Loucy (cell line): ENCODE data around the gene PHC3.

ENCODE experiments used
- H2AFZ ChIP-seq: fragments of 200-600 bp; sonication (generic); 2 replicates; pipeline ENCODE4 v1.6.0; 2016; ENCODE audit warnings: antibody characterized with exemption, mild to moderate bottlenecking, low read length, moderate library complexity
- H3F3A ChIP-seq: fragments of 200-600 bp; 2 replicates; pipeline ENCODE4 v1.6.0; 2016; ENCODE audit warnings: antibody characterized with exemption, low read depth, mild to moderate bottlenecking
- H3K27me3 ChIP-seq: fragments of 200-600 bp; sonication (generic); 2 replicates; pipeline ENCODE4 v1.6.1; 2014; ENCODE audit warnings: low read length, mild to moderate bottlenecking; ENCODE audit not compliant: insufficient read depth, poor library complexity, severe bottlenecking
- H3K36me3 ChIP-seq: fragments of 200-600 bp; sonication (generic); 2 replicates; pipeline ENCODE4 v1.6.1; 2016; ENCODE audit warnings: low read length; ENCODE audit not compliant: insufficient read depth
- H3K4me1 ChIP-seq: fragments of 200-600 bp; sonication (generic); 2 replicates; pipeline ENCODE4 v1.5.1; 2014; ENCODE audit warnings: low read length, mild to moderate bottlenecking; ENCODE audit not compliant: insufficient read depth, poor library complexity, severe bottlenecking
- H3K4me2 ChIP-seq: fragments of 200-600 bp; sonication (generic); 2 replicates; pipeline ENCODE4 v1.6.0; 2014; ENCODE audit warnings: antibody characterized with exemption, low read length, low read depth, mild to moderate bottlenecking; ENCODE audit not compliant: poor library complexity, severe bottlenecking
- H3K4me3 ChIP-seq: fragments of 200-600 bp; sonication (generic); 2 replicates; pipeline ENCODE4 v1.5.1; 2014; ENCODE audit warnings: low read length, mild to moderate bottlenecking, mixed read lengths; ENCODE audit not compliant: poor library complexity, severe bottlenecking
- H3K79me2 ChIP-seq: fragments of 200-600 bp; sonication (generic); 2 replicates; pipeline ENCODE4 v1.6.1; 2014; ENCODE audit warnings: low read length; ENCODE audit not compliant: insufficient read depth
- H3K9ac ChIP-seq: fragments of 200-600 bp; sonication (generic); 2 replicates; pipeline ENCODE4 v1.6.0; 2014; ENCODE audit warnings: mild to moderate bottlenecking, low read depth, low read length, moderate library complexity; ENCODE audit not compliant: poor library complexity, severe bottlenecking
- H3K9me2 ChIP-seq: fragments of 200-600 bp; sonication (generic); replicated peaks from 2 replicates; pipeline ENCODE4 v1.6.1; 2016; ENCODE audit warnings: low read depth, low read length, mixed read lengths
- H3K9me3 ChIP-seq: fragments of 200-600 bp; sonication (generic); 2 replicates; pipeline ENCODE4 v1.6.1; 2014; ENCODE audit warnings: mild to moderate bottlenecking, antibody characterized with exemption, low read length, low read depth; ENCODE audit not compliant: insufficient read depth
- H4K20me1 ChIP-seq: fragments of 200-600 bp; sonication (generic); 2 replicates; pipeline ENCODE4 v1.6.0; 2014; ENCODE audit warnings: antibody characterized with exemption, low read length, mild to moderate bottlenecking; ENCODE audit not compliant: insufficient read depth, poor library complexity, severe bottlenecking
- CTCF ChIP-seq: fragments of 200-600 bp; sonication (generic); conservative IDR thresholded peaks from 2 replicates; pipeline ENCODE4 v1.5.1; 2014; ENCODE audit warnings: mild to moderate bottlenecking, antibody characterized with exemption, low read length
- EZH2phosphoT487 ChIP-seq: fragments of 200-600 bp; IDR thresholded peaks from 2 replicates; pipeline ENCODE4 v1.6.1; 2018; ENCODE audit warnings: antibody characterized with exemption, mild to moderate bottlenecking, moderate library complexity, borderline replicate concordance

The PHC3 gene

DNA sequence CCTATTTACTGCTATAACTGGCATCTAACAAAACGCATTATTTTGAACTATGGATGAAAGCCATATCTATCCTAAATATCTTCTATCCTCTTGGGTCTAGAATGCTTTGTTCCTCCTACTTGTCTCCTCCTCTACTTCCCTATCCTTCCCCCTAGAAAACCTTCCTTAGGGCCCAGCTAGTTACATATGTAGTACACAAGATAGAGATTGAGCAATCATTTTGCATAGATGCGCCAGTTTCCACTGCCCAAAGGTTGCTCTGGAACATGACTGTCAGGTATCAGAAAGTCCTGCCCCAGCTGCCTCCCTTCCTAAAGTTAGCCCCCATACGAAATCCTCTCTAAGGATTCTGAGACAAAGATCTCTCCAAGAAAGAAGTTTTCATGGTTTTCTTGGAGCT, 88.6 kb downstream of the PHC3 start:
- H3K36me3 ChIP-seq: peaks cover 74% of the 10 kb centered on the region
- H4K20me1 ChIP-seq: no peaks in the 10 kb centered on the region
- H2AFZ ChIP-seq: no peak overlapping the region
- H3K9ac ChIP-seq: no peak overlapping the region
- H3K4me2 ChIP-seq: no peak overlapping the region
- no peaks in the 10 kb centered on the region for H3K9me3 ChIP-seq
- no peaks in the 10 kb centered on the region for H3K79me2 ChIP-seq
- no peaks in the 10 kb centered on the region for H3K9me2 ChIP-seq
- no peak for TF ChIP-seq EZH2phosphoT487
- no peak for TF ChIP-seq CTCF
- H3K27me3 ChIP-seq: no peaks in the 10 kb centered on the region
- no peaks in the 10 kb centered on the region for H3K4me1 ChIP-seq
- no peak overlapping the region for H3K4me3 ChIP-seq
- no peaks in the 10 kb centered on the region for H3F3A ChIP-seq

- Histone ChIP-seq H3F3A (no peaks in the 10 kb centered on the region), H3K9me3 (no peaks in the 10 kb centered on the region), H3K36me3 (peaks cover 63% of the 10 kb centered on the region), H2AFZ (no peak overlapping the region), H3K9me2 (no peaks in the 10 kb centered on the region), H3K9ac (no peak overlapping the region), H3K79me2 (no peaks in the 10 kb centered on the region), H3K4me1 (no peaks in the 10 kb centered on the region), H3K4me2 (no peak overlapping the region), H4K20me1 (no peaks in the 10 kb centered on the region), H3K27me3 (no peaks in the 10 kb centered on the region), H3K4me3 (no peak overlapping the region)
- TF ChIP-seq CTCF: no peak
Observed at GRCh38 chr3:170090601-170090981, 90.9 kb downstream of the PHC3 start.

GRCh38 chr3:170089862-170090600, 91.5 kb downstream of the PHC3 start:
- Histone ChIP-seq H3K4me1 (no peaks in the 10 kb centered on the region), H3K4me2 (no peak overlapping the region), H3K9ac (no peak overlapping the region), H3K9me3 (no peaks in the 10 kb centered on the region), H2AFZ (no peak overlapping the region), H3K27me3 (no peaks in the 10 kb centered on the region), H3K79me2 (no peaks in the 10 kb centered on the region), H3F3A (no peaks in the 10 kb centered on the region), H4K20me1 (no peaks in the 10 kb centered on the region), H3K9me2 (no peaks in the 10 kb centered on the region), H3K4me3 (no peak overlapping the region), H3K36me3 (peaks cover 60% of the 10 kb centered on the region)
- TF ChIP-seq CTCF (no peak), EZH2phosphoT487 (no peak)
